HCT116 (cell line): ENCODE data around the gene PIGH. TPM values are rescaled to one million over a fixed set of nuclear protein-coding genes. Genes with fewer than 3 reads are reported as not detected.

ENCODE experiments used
- ATAC-seq: fragments of 200-7000 bp; cut with Tn5 transposase; 2 replicates; pipeline ENCODE4 v1.9.1; 2020; ENCODE audit warnings: mild to moderate bottlenecking, moderate library complexity
- BruUV-seq: library from RNA; stranded (reverse); fragments of 400-500 nt; replicated peaks from 2 replicates; lab custom pipeline; 2021; lab: Mats Ljungman, UMichigan
- CTCF ChIA-PET: fragments of 300-600 bp; sonication (Branson Sonifier 250); formaldehyde crosslinking; loops from one replicate; lab custom pipeline; 2021; ENCODE audit warnings: antibody characterized with exemption; lab: Charles Lee
- POLR2A ChIA-PET: fragments of 300-600, 350-600 bp; sonication (Branson Sonifier 250); formaldehyde crosslinking; loops from one replicate; lab custom pipeline; 2021; ENCODE audit warnings: antibody characterized with exemption; lab: Charles Lee
- RAD21 ChIA-PET, 2 experiments: fragments of 300-600 bp; sonication (Branson Sonifier 250); formaldehyde crosslinking; loops; one replicate each; lab custom pipeline; 2023; ENCODE audit warnings: low total read pairs in 2 of 2; ENCODE audit not compliant: uncharacterized antibody in 2 of 2, unreplicated experiment in 2 of 2, low non-redundant PET in 1 of 2; lab: Charles Lee
- DNase-seq: peaks from one replicate; pipeline ENCODE4 v3.0.0-alpha.2; 2010; ENCODE audit warnings: low read depth, low spot score
- H2AFZ ChIP-seq: fragments of 200-600 bp; shearing (Covaris generic), sonication (generic); 2 replicates; pipeline ENCODE4 v1.6.1; 2017; ENCODE audit warnings: low read depth, mixed run types, mixed read lengths, antibody characterized with exemption, low read length; ENCODE audit not compliant: poor library complexity, severe bottlenecking
- H3K27ac ChIP-seq: 2 replicates; pipeline ENCODE4 v1.5.1; 2012; ENCODE audit warnings: low read depth, low read length
- H3K27me3 ChIP-seq: fragments of 200-600 bp; sonication (generic); 2 replicates; pipeline ENCODE4 v1.6.1; 2016; ENCODE audit warnings: mixed run types, low read length, mixed read lengths; ENCODE audit not compliant: insufficient read depth
- H3K36me3 ChIP-seq, 2 experiments: fragments of 200-500 bp in 1 of 2; fragments of 200-600 bp in 1 of 2; sonication (Bioruptor generic) in 1 of 2; sonication (generic) in 1 of 2; 2 replicates each; pipeline versions ENCODE4 v1.5.1 to v1.6.1; 2014 to 2016; ENCODE audit warnings: low read length in 2 of 2, inconsistent platforms in 1 of 2, mixed read lengths in 1 of 2, mixed run types in 1 of 2; ENCODE audit not compliant: insufficient read depth in 2 of 2, control insufficient read depth in 1 of 2
- H3K4me1 ChIP-seq, 2 experiments: fragments of 200-600 bp in 1 of 2; sonication (generic) in 1 of 2; 2 replicates each; pipeline versions ENCODE4 v1.5.1 to v1.6.1; 2012 to 2017; ENCODE audit warnings: low read length in 2 of 2, inconsistent platforms in 1 of 2, mild to moderate bottlenecking in 1 of 2, mixed read lengths in 1 of 2, mixed run types in 1 of 2, moderate library complexity in 1 of 2; ENCODE audit not compliant: insufficient read depth in 2 of 2, control insufficient read depth in 1 of 2
- H3K4me2 ChIP-seq: fragments of 200-600 bp; sonication (generic); 2 replicates; pipeline ENCODE4 v1.6.1; 2017; ENCODE audit warnings: mixed run types, low read length, mixed read lengths
- H3K4me3 ChIP-seq, 2 experiments: fragments of 200-600 bp in 1 of 2; sonication (generic) in 1 of 2; replicated peaks in 1 of 2; 2 replicates each; pipeline ENCODE4 v1.5.1; 2011 to 2016; ENCODE audit warnings: low read length in 2 of 2, control low read depth in 1 of 2, low read depth in 1 of 2, mild to moderate bottlenecking in 1 of 2, mixed read lengths in 1 of 2, mixed run types in 1 of 2
- H3K79me2 ChIP-seq: fragments of 200-600 bp; sonication (generic); 2 replicates; pipeline ENCODE4 v1.6.1; 2017; ENCODE audit warnings: mild to moderate bottlenecking, mixed run types, low read length, moderate library complexity, mixed read lengths; ENCODE audit not compliant: insufficient read depth
- H3K9ac ChIP-seq: fragments of 200-600 bp; sonication (generic); 2 replicates; pipeline ENCODE4 v1.6.1; 2016; ENCODE audit warnings: low read length, mixed read lengths
- H3K9me2 ChIP-seq: fragments of 200-600 bp; sonication (generic), shearing (Covaris generic); 2 replicates; pipeline ENCODE4 v1.6.1; 2017; ENCODE audit warnings: mixed run types, mild to moderate bottlenecking, moderate library complexity; ENCODE audit not compliant: insufficient read depth
- H3K9me3 ChIP-seq, 2 experiments: fragments of 200-500 bp in 1 of 2; fragments of 200-600 bp in 1 of 2; sonication (Bioruptor generic) in 1 of 2; sonication (generic) in 1 of 2; 2 replicates each; pipeline ENCODE4 v1.6.1; 2014 to 2017; ENCODE audit warnings: low read length in 2 of 2, mixed read lengths in 2 of 2, inconsistent platforms in 1 of 2, low read depth in 1 of 2, mild to moderate bottlenecking in 1 of 2, mixed run types in 1 of 2, moderate library complexity in 1 of 2; ENCODE audit not compliant: control insufficient read depth in 1 of 2, insufficient read depth in 1 of 2
- H4K20me1 ChIP-seq: fragments of 200-600 bp; sonication (generic), shearing (Covaris generic); 2 replicates; pipeline ENCODE4 v1.6.1; 2017; ENCODE audit warnings: mixed run types, mild to moderate bottlenecking, moderate library complexity; ENCODE audit not compliant: insufficient read depth
- CBX3 ChIP-seq: IDR thresholded peaks from 2 replicates; pipeline ENCODE4 v1.6.1; 2012; ENCODE audit warnings: low read depth
- CEBPB ChIP-seq: IDR thresholded peaks from 2 replicates; pipeline ENCODE4 v1.6.1; 2012; ENCODE audit warnings: low read depth
- EZH2 ChIP-seq: fragments of 200-600 bp; sonication (generic); IDR thresholded peaks from 2 replicates; pipeline ENCODE4 v1.6.1; 2017; ENCODE audit warnings: antibody characterized with exemption, mixed run types
- JUND ChIP-seq: IDR thresholded peaks from 2 replicates; pipeline ENCODE4 v1.6.1; 2012
- POLR2A ChIP-seq: IDR thresholded peaks from 2 replicates; pipeline ENCODE4 v1.7.0; 2011; ENCODE audit warnings: borderline replicate concordance; ENCODE audit not compliant: insufficient read depth, insufficient read length; ENCODE audit errors: extremely low read depth
- RAD21 ChIP-seq: IDR thresholded peaks from 2 replicates; pipeline ENCODE4 v1.6.1; 2012; ENCODE audit warnings: low read depth, mild to moderate bottlenecking
- SP1 ChIP-seq: IDR thresholded peaks from 2 replicates; pipeline ENCODE4 v1.6.1; 2012; ENCODE audit warnings: low read depth
- TCF7L2 ChIP-seq: IDR thresholded peaks from 2 replicates; pipeline ENCODE4 v1.7.0; 2011; ENCODE audit warnings: borderline replicate concordance, inconsistent platforms; ENCODE audit not compliant: insufficient read depth, insufficient read length; ENCODE audit errors: extremely low read depth
- YY1 ChIP-seq: IDR thresholded peaks from 2 replicates; pipeline ENCODE4 v1.6.1; 2011; ENCODE audit warnings: low read length, low read depth, moderate library complexity, mild to moderate bottlenecking; ENCODE audit not compliant: insufficient replicate concordance; ENCODE audit errors: extremely low read depth
- ZNF274 ChIP-seq: fragments of 200-500 bp; sonication (Bioruptor generic); IDR thresholded peaks from 2 replicates; pipeline ENCODE4 v1.6.1; 2014; ENCODE audit warnings: mild to moderate bottlenecking, low read depth, low read length, inconsistent platforms
- intact Hi-C: fragments of 100-400 bp; cut with micrococcal nuclease; formaldehyde crosslinking; loops from 2 replicates; pipeline ENCODE4 v1.10.0; 2022
- total RNA-seq: library from RNA; stranded (reverse); gene quantifications from one replicate; pipeline ENCODE4 v1.2.1, GENCODE V29; 2021; ENCODE audit not compliant: unreplicated experiment
- TF ChIP-seq, protein P1 (sequence below): IDR thresholded peaks from 2 replicates; pipeline ENCODE4 v1.6.1; 2012
- TF ChIP-seq, protein P2 (sequence below): IDR thresholded peaks from 2 replicates; pipeline ENCODE4 v1.6.1; 2012; ENCODE audit warnings: low read depth

Gene PIGH
- total RNA-seq, 1 experiment from 2014 or later, result 20.9 TPM

DNA sequence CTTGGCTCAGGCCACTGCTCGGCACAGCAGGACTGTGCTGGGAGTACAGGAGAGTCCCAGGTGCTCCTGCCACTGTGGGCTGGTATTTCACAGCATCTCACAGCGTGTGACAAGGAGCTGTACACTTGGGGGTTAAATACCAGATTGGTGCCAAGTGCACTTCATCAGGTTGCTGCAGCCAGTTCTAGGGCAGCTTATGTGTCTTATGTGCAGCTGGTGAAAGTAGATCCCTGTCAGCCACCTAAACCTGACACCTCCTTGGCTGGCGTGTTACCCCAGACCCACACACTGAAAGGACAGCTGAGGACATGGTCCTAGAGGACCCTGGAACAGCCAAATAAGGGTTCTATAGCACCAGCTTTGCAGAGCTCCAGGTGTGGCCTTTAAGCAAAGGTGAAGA lies 48.1 kb downstream of the PIGH start:
- RAD21 ChIA-PET, result no interaction called here
- no peak for ATAC-seq
- Histone ChIP-seq H3K27me3 (no peaks in the 10 kb centered on the region), H2AFZ (no peak overlapping the region), H4K20me1 (no peaks in the 10 kb centered on the region), H3K27ac (no peak overlapping the region), H3K36me3 (no peaks in the 10 kb centered on the region), H3K9me3 (no peaks in the 10 kb centered on the region), H3K9ac (no peak overlapping the region), H3K4me1 (peaks cover 2 to 4% of the 10 kb centered on the region in 2 experiments; a peak in 3 of 4 replicates), H3K4me2 (no peak overlapping the region), H3K9me2 (no peaks in the 10 kb centered on the region), H3K4me3 (no peak overlapping the region), H3K79me2 (no peaks in the 10 kb centered on the region)
- TF ChIP-seq POLR2A, result no peak
- TF ChIP-seq, protein P1, sequence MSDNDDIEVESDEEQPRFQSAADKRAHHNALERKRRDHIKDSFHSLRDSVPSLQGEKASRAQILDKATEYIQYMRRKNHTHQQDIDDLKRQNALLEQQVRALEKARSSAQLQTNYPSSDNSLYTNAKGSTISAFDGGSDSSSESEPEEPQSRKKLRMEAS, result no peak
- TF ChIP-seq CEBPB, result no peak
- no peak for TF ChIP-seq JUND
- no TSS peak for BruUV-seq
- no peak for DNase-seq
- CTCF ChIA-PET, result interaction anchor here (2.3 kb wide), 1 partner anchor 25 kb away, joined by 7 read pairs; no protein-coding TSS in a partner anchor
- intact Hi-C loops, result no loop called here
- POLR2A ChIA-PET, result no interaction called here

DNA sequence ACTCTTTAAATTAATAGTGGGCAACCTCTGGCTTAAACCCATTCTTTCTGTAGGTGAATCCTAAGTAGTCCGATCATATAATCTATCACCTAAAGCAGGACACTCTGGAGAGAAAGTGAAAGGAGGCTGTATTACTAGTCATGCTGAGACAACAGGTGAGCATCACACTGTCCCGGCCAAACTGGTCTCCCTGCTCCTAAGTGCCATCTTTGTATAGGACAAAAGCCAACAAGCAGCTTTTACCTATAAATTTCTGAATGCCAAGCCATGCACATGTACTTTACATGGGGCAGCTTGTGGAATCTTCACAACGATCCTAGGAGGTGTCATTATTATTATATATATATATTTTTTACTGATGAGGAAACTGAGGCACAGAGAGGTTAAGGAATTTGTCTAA lies 48.9 kb downstream of the PIGH start:
- Histone ChIP-seq H3K4me2 (no peak overlapping the region), H3K4me1 (no peaks in the 10 kb centered on the region), H2AFZ (no peak overlapping the region), H3K27me3 (no peaks in the 10 kb centered on the region), H3K79me2 (no peaks in the 10 kb centered on the region), H3K9me3 (no peaks in the 10 kb centered on the region), H4K20me1 (no peaks in the 10 kb centered on the region), H3K27ac (no peak overlapping the region), H3K4me3 (no peak overlapping the region), H3K36me3 (no peaks in the 10 kb centered on the region), H3K9me2 (no peaks in the 10 kb centered on the region), H3K9ac (no peak overlapping the region)
- no peak for ATAC-seq
- DNase-seq, result no peak
- BruUV-seq, result no TSS peak
- POLR2A ChIA-PET, result no interaction called here
- no peak for TF ChIP-seq TCF7L2
- TF ChIP-seq YY1, result no peak
- TF ChIP-seq, protein P1, result no peak
- no peak for TF ChIP-seq CBX3
- TF ChIP-seq JUND, result no peak
- no peak for TF ChIP-seq SP1
- TF ChIP-seq ZNF274, result no peak
- TF ChIP-seq RAD21, result no peak
- TF ChIP-seq, protein P2, sequence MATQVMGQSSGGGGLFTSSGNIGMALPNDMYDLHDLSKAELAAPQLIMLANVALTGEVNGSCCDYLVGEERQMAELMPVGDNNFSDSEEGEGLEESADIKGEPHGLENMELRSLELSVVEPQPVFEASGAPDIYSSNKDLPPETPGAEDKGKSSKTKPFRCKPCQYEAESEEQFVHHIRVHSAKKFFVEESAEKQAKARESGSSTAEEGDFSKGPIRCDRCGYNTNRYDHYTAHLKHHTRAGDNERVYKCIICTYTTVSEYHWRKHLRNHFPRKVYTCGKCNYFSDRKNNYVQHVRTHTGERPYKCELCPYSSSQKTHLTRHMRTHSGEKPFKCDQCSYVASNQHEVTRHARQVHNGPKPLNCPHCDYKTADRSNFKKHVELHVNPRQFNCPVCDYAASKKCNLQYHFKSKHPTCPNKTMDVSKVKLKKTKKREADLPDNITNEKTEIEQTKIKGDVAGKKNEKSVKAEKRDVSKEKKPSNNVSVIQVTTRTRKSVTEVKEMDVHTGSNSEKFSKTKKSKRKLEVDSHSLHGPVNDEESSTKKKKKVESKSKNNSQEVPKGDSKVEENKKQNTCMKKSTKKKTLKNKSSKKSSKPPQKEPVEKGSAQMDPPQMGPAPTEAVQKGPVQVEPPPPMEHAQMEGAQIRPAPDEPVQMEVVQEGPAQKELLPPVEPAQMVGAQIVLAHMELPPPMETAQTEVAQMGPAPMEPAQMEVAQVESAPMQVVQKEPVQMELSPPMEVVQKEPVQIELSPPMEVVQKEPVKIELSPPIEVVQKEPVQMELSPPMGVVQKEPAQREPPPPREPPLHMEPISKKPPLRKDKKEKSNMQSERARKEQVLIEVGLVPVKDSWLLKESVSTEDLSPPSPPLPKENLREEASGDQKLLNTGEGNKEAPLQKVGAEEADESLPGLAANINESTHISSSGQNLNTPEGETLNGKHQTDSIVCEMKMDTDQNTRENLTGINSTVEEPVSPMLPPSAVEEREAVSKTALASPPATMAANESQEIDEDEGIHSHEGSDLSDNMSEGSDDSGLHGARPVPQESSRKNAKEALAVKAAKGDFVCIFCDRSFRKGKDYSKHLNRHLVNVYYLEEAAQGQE, result no peak
- no peak for TF ChIP-seq CEBPB
- TF ChIP-seq EZH2, result no peak
- RAD21 ChIA-PET, result no interaction called here
- intact Hi-C loops, result no loop called here
- CTCF ChIA-PET, result interaction anchor here (2.3 kb wide), 1 partner anchor 24 kb away, joined by 7 read pairs; no protein-coding TSS in a partner anchor
